Endothelial cell (in vitro differentiated cells): ENCODE results near the gene ST8SIA4. TPM values are rescaled to one million over a fixed set of nuclear protein-coding genes. Genes with fewer than 3 reads are reported as not detected.
"Not testable (repeated sequence)": the region's sequence is repeated elsewhere in the genome, so short reads cannot be mapped to it uniquely, and the experiment has no call there.

Source experiments
- DNase-seq: peaks from one replicate; pipeline ENCODE4 v3.0.0; 2021; ENCODE audit warnings: low spot score
- H3K27ac Mint-ChIP-seq: one replicate; pipeline ENCODE4 v1.8.0; 2021; ENCODE audit warnings: mixed read lengths, inconsistent platforms; ENCODE audit not compliant: unreplicated experiment
- H3K27me3 Mint-ChIP-seq: one replicate; pipeline ENCODE4 v1.8.0; 2021; ENCODE audit warnings: mild to moderate bottlenecking, moderate library complexity, mixed read lengths, inconsistent platforms; ENCODE audit not compliant: unreplicated experiment
- H3K36me3 Mint-ChIP-seq: one replicate; pipeline ENCODE4 v1.8.0; 2021; ENCODE audit warnings: mild to moderate bottlenecking, low read depth, mixed read lengths, inconsistent platforms; ENCODE audit not compliant: unreplicated experiment
- H3K4me1 Mint-ChIP-seq: one replicate; pipeline ENCODE4 v1.8.0; 2021; ENCODE audit warnings: mild to moderate bottlenecking, mixed read lengths, inconsistent platforms; ENCODE audit not compliant: unreplicated experiment
- H3K4me3 Mint-ChIP-seq: one replicate; pipeline ENCODE4 v1.8.0; 2021; ENCODE audit warnings: mild to moderate bottlenecking, mixed read lengths, inconsistent platforms; ENCODE audit not compliant: unreplicated experiment
- H3K9me3 Mint-ChIP-seq: one replicate; pipeline ENCODE4 v1.8.0; 2021; ENCODE audit warnings: mixed read lengths, inconsistent platforms; ENCODE audit not compliant: unreplicated experiment
- total RNA-seq: library from RNA; stranded (reverse); fragmentation: NEBNext Ultra II Directional; extraction: Animal tissue kit (Norgen Biotek cat#: 25700); gene quantifications from one replicate; pipeline ENCODE4 v1.2.1, GENCODE V29; 2021; ENCODE audit not compliant: unreplicated experiment
- TF ChIP-seq, protein P1 (sequence below): fragments of 200-600 bp; sonication (generic); IDR thresholded peaks from one replicate; pipeline ENCODE4 v1.5.0; 2021; ENCODE audit warnings: antibody characterized with exemption; ENCODE audit not compliant: unreplicated experiment

The ST8SIA4 gene
- total RNA-seq, 1 donor from 2014 or later = 30.3 TPM

DNA sequence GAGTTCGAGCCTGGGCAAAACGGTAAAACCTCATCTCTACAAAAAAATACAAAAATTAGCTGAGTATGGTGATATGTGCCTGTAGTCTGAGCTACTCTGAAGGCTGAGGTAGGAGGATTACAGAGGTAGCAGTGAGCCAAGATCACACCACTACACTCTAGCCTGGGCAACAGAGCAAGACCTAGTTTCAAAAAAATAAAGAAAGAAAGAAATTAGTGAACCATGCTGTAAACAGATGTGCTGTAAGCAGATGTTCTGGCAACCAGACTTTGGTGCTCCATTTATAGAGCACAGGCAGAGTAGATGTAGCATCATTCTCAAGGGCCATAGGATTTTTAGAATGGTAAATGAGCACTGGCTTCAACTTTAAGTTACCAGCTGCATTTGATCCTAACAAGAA lies 115.4 kb downstream of the ST8SIA4 start:
- peaks cover 19% of the 10 kb centered on the region for H3K4me1 Mint-ChIP-seq
- no peak for DNase-seq
- H3K27ac Mint-ChIP-seq = no peak overlapping the region
- TF ChIP-seq, protein P1, sequence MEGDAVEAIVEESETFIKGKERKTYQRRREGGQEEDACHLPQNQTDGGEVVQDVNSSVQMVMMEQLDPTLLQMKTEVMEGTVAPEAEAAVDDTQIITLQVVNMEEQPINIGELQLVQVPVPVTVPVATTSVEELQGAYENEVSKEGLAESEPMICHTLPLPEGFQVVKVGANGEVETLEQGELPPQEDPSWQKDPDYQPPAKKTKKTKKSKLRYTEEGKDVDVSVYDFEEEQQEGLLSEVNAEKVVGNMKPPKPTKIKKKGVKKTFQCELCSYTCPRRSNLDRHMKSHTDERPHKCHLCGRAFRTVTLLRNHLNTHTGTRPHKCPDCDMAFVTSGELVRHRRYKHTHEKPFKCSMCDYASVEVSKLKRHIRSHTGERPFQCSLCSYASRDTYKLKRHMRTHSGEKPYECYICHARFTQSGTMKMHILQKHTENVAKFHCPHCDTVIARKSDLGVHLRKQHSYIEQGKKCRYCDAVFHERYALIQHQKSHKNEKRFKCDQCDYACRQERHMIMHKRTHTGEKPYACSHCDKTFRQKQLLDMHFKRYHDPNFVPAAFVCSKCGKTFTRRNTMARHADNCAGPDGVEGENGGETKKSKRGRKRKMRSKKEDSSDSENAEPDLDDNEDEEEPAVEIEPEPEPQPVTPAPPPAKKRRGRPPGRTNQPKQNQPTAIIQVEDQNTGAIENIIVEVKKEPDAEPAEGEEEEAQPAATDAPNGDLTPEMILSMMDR = no peak
- H3K27me3 Mint-ChIP-seq = peaks cover 3% of the 10 kb centered on the region
- no peak overlapping the region for H3K4me3 Mint-ChIP-seq
- H3K36me3 Mint-ChIP-seq = no peaks in the 10 kb centered on the region
- no peaks in the 10 kb centered on the region for H3K9me3 Mint-ChIP-seq

DNA sequence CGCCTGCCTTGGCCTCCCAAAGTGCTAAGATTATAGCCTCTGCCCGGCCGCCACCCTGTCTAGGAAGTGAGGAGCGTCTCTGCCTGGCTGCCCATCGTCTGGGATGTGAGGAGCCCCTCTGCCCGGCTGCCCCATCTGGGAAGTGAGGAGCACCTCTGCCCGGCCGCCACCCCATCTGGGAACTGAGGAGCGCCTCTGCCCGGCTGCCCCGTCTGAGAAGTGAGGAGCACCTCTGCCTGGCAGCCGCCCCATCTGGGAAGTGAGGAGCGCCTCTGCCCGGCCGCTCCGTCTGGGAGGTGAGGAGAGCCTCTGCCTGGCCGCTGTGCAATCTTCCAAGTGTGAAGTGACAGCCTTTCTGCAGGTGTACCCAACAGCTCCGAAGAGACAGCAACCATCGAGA lies 117.5 kb downstream of the ST8SIA4 start:
- DNase-seq, H3K27me3 Mint-ChIP-seq, H3K36me3 Mint-ChIP-seq, H3K9me3 Mint-ChIP-seq, H3K27ac Mint-ChIP-seq, H3K4me3 Mint-ChIP-seq: not testable (repeated sequence)
- H3K4me1 Mint-ChIP-seq = peaks cover 13% of the 10 kb centered on the region

DNA sequence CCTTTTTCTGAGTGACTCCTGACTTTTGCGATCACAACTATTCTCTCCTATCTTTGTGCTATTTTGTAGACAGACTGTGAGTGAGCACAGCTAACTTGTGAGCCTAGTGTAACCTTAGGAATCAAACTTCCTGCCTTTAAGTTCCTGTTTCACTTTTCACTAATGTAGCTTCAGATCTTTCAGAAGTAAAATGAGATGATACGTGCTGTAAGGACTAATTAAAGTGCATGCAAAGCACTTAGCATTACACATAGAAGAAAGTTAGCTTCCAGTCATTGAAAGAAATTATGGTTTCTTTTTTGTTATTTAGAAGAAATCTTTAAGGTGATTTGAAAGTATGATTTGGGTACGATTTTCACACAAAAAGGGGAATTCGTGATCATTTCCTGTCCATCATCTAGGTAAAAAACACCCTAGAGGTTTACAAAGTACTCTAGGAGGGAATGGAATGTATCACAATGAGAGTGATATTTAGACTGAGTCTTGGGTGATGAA lies 122.7 kb downstream of the ST8SIA4 start:
- H3K27me3 Mint-ChIP-seq = peaks cover 3% of the 10 kb centered on the region
- no peak for DNase-seq
- H3K36me3 Mint-ChIP-seq = no peaks in the 10 kb centered on the region
- no peak overlapping the region for H3K27ac Mint-ChIP-seq
- H3K4me1 Mint-ChIP-seq = peaks cover 24% of the 10 kb centered on the region
- TF ChIP-seq, protein P1 = no peak
- no peaks in the 10 kb centered on the region for H3K9me3 Mint-ChIP-seq
- H3K4me3 Mint-ChIP-seq = no peak overlapping the region

DNA sequence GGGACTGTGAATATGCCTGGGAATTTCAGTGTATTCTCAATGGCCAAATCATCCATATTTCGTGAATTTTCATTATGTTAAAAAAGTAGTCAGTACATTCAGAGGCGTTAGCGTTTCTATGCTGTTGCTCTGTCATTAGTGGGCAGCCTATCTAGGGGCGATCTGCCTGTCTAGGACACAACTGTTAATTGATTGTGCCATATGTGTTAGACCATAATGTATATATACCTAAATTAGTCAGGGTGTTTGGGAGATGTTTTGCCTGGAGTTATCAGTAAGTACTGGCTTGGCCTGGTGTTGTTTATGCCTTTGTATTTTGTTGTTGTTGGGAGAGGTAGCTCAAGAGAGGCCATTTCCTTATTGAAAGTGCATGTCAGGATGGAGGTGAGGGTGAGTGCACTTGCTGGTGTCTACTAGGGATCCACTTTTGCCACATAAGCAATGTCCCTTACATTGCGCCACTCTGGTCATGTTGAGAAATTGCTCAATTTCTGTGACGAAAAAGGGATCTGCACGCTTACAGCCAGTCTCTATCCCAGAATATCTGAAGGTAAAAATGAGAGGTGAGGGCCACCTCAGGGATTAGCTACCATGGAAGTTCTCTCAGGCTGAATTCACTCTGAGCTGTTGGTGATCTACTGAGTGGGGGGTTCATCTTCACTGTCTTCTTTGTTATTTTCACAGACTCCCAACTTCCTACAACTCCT lies 123.3 kb downstream of the ST8SIA4 start:
- Mint-ChIP-seq H3K36me3 (no peaks in the 10 kb centered on the region), H3K27ac (no peak overlapping the region), H3K27me3 (peaks cover 3% of the 10 kb centered on the region), H3K4me1 (peaks cover 24% of the 10 kb centered on the region), H3K4me3 (no peak overlapping the region), H3K9me3 (no peaks in the 10 kb centered on the region)
- TF ChIP-seq, protein P1 = no peak
- no peak for DNase-seq

DNA sequence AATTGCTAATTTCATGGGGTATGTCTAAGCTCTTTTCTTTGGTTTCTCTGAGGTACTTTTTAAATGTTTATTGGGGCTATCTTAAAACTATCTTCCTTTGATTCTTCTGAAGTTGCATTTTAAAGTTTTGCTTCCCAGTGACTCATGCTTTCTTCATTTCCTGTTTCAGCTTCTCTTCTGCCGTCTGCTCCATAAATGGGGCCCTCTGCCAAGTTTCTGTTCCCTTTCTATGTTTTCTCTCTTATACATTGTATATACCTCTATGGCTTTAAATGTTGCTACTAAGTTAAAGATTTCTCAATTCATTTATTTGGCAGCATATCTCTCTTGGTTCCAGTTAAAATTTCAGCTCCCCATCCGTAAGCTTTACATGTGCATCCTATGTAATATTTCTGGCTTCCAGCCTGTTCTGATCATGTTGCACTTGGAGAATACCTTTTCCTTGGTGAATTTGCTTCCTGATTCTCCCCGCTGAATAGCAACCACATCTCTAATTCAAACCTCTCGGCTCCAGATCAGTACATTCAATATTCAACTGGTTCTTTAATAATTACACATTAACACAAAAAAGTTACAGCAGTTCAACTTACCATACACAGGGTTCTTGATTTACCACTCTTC lies 125.3 kb downstream of the ST8SIA4 start:
- no peak for DNase-seq
- Mint-ChIP-seq H3K9me3 (no peaks in the 10 kb centered on the region), H3K4me3 (no peak overlapping the region), H3K36me3 (no peaks in the 10 kb centered on the region), H3K4me1 (peaks cover 21% of the 10 kb centered on the region), H3K27me3 (peaks cover 2% of the 10 kb centered on the region), H3K27ac (peak overlapping the region; percentile 25)
- TF ChIP-seq, protein P1 = no peak
